Subcutaneous abdominal adipose tissue (tissue), 5 donors: ENCODE results near the gene RING1.

ENCODE experiments used
- H3K27ac ChIP-seq: one replicate; pipeline ENCODE4 v1.7.0; 2013; ENCODE audit warnings: low read depth, mild to moderate bottlenecking, inconsistent platforms, low read length, moderate library complexity
- H3K27me3 ChIP-seq, 5 donors: one replicate each; pipeline ENCODE4 v1.7.0; 2013; ENCODE audit warnings: low read length in 5 of 5, inconsistent platforms in 1 of 5; ENCODE audit not compliant: control insufficient read depth in 5 of 5, insufficient read depth in 4 of 5
- H3K36me3 ChIP-seq, 5 donors: one replicate each; pipeline ENCODE4 v1.7.0; 2013; ENCODE audit warnings: low read length in 5 of 5; ENCODE audit not compliant: control insufficient read depth in 5 of 5, insufficient read depth in 5 of 5
- H3K4me1 ChIP-seq, 5 donors: one replicate each; pipeline ENCODE4 v1.7.0; 2013; ENCODE audit warnings: low read length in 5 of 5, mild to moderate bottlenecking in 3 of 5, moderate library complexity in 1 of 5; ENCODE audit not compliant: control insufficient read depth in 5 of 5, insufficient read depth in 5 of 5
- H3K4me3 ChIP-seq, 5 donors: one replicate each; pipeline ENCODE4 v1.7.0; 2013; ENCODE audit warnings: low read length in 5 of 5, low read depth in 1 of 5
- H3K9ac ChIP-seq, 5 donors: one replicate each; pipeline ENCODE4 v1.7.0; 2013; ENCODE audit warnings: low read length in 5 of 5, mild to moderate bottlenecking in 4 of 5, moderate library complexity in 3 of 5
- H3K9me3 ChIP-seq, 5 donors: one replicate each; pipeline ENCODE4 v1.7.0; 2013; ENCODE audit warnings: low read length in 5 of 5; ENCODE audit not compliant: control insufficient read depth in 5 of 5
- donor health status: healthy.
- donor health status: healthy.
- donor health status: healthy.
- donor health status: healthy.
- donor health status: healthy.

The RING1 gene

DNA sequence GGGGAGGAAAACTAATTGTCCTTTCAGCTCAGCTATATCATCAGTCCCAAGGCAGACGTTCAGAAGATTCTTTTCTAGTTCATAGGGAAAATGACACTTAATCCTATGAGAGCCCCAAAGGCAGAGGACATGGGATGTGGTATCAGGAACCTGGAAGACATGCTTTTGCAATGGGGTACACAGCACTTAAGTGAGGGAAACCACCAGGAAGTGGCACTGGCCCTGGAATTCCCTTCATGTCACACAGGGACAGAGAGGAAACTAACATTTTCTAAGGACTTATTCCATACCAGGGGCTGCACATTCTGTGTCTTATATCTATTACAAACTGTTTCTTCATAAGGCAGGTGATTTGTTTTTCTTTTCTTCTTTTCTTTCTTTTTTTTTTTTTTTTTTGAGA is 35.2 kb downstream of the RING1 start:
- peaks cover 0 to 7% (median 0%) of the 10 kb centered on the region in 5 donors for H3K27me3 ChIP-seq
- H3K9me3 ChIP-seq, result no peaks in the 10 kb centered on the region
- H3K27ac ChIP-seq, result no peak overlapping the region
- no peak overlapping the region for H3K4me3 ChIP-seq
- H3K36me3 ChIP-seq, result no peaks in the 10 kb centered on the region
- H3K4me1 ChIP-seq, result peaks cover 0 to 7% (median 6%) of the 10 kb centered on the region in 5 donors
- no peak overlapping the region for H3K9ac ChIP-seq

- peak overlapping the region in 4 of 5 donors; percentile 47 to 84 (median 79) for H3K9ac ChIP-seq
Measured at GRCh38 chr6:33247977-33248642, 39.8 kb downstream of the RING1 start.

GRCh38 chr6:33248643-33248931 is 40.3 kb downstream of the RING1 start:
- Histone ChIP-seq H3K4me1 (peaks cover 9 to 27% (median 25%) of the 10 kb centered on the region in 5 donors), H3K27ac (peak overlapping the region; percentile 93), H3K9ac (peak overlapping the region; percentile 47 to 84 (median 75))

More at GRCh38 chr6:33247977-33248642, 39.8 kb downstream of the RING1 start:
- H3K27me3 ChIP-seq, result no peaks in the 10 kb centered on the region
- peak overlapping the region; percentile 35 to 84 (median 68) for H3K4me3 ChIP-seq
- H3K27ac ChIP-seq, result peak overlapping the region; percentile 93
- H3K9me3 ChIP-seq, result no peaks in the 10 kb centered on the region
- peaks cover 9 to 27% (median 25%) of the 10 kb centered on the region in 5 donors for H3K4me1 ChIP-seq
- H3K36me3 ChIP-seq, result peaks cover 2 to 23% (median 11%) of the 10 kb centered on the region in 5 donors

DNA sequence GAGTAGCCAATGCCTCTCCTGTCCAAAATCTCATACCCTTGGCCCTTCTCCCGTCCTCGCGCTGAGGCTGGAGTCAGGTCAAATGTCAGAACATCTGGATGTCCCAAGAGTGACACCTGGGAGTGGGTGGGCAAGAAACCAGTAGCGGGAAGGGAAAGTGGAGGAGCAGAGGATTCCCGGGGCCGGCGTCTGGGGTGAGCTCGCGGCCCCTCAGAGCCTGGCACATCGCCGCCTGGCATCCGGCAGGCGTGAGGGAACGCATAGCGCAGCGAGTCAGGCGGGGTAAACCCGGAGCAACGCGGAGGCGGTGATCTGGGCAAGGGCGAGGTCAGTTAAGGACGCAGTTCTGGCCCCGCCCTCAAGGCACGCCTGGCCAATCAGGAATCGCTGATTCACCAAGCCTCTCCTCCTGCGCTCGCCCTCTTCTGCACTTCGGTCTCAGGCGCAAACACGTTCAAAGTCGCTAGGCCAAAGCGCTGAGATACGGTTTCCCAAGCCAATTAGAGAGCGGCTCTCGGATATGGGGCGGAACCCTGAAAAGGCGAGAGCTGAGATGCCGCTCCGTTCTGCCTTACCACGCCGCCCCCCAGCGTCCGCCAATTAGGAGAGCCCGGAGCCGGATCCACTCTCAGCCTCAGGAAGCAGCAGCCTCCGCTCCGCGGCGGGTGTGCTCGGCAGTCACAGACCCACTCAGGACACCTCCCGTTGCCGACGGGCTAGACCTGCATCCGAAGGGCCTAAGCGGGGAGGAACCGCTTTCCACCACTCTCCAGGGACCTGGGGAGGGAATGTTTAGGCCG is 40.8 kb downstream of the RING1 start:
- Histone ChIP-seq H3K27me3 (no peaks in the 10 kb centered on the region), H3K4me3 (peak overlapping the region; percentile 68 to 84 (median 79))

More at GRCh38 chr6:33248643-33248931, 40.3 kb downstream of the RING1 start:
- Histone ChIP-seq H3K9me3 (no peaks in the 10 kb centered on the region), H3K27me3 (no peaks in the 10 kb centered on the region), H3K36me3 (peaks cover 2 to 24% (median 11%) of the 10 kb centered on the region in 5 donors), H3K4me3 (peak overlapping the region; percentile 35 to 84 (median 68))

GRCh38 chr6:33249732-33250630 is 41.7 kb downstream of the RING1 start:
- Histone ChIP-seq H3K36me3 (peaks cover 2 to 31% (median 11%) of the 10 kb centered on the region in 5 donors), H3K9me3 (no peaks in the 10 kb centered on the region), H3K4me1 (peaks cover 9 to 27% (median 25%) of the 10 kb centered on the region in 5 donors), H3K27ac (peak overlapping the region; percentile 93), H3K9ac (peak overlapping the region; percentile 44 to 97 (median 87)), H3K27me3 (no peaks in the 10 kb centered on the region), H3K4me3 (peak overlapping the region; percentile 68 to 84 (median 79))

More for the DNA sequence above, 40.8 kb downstream of the RING1 start:
- H3K4me1 ChIP-seq, result peaks cover 9 to 27% (median 25%) of the 10 kb centered on the region in 5 donors
- H3K36me3 ChIP-seq, result peaks cover 2 to 27% (median 11%) of the 10 kb centered on the region in 5 donors
- peak overlapping the region; percentile 47 to 97 (median 87) for H3K9ac ChIP-seq
- H3K9me3 ChIP-seq, result no peaks in the 10 kb centered on the region
- H3K27ac ChIP-seq, result peak overlapping the region; percentile 93

DNA sequence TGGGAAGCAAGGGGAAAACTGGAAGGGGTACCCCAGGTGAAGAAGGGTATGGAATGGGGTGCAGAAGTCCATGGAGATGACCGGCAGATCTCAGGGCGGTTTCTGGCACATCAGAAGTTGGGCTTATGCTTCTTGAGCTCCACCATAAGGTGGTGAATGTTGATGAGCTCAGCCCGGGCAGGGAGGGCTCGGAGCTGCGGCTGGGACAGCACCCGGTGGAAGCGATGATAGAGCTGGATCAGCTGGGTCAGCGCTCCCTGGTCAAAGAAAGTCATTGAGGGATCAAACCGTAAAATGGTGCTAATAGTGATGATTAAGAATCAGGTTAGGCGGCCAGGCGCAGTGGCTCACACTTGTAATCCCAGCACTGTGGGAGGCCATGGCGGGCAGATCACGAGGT is 42.4 kb downstream of the RING1 start:
- peak overlapping the region in 1 of 5 donors; percentile 10 for H3K9ac ChIP-seq
- H3K27ac ChIP-seq, result no peak overlapping the region
- no peak overlapping the region for H3K4me3 ChIP-seq

GRCh38 chr6:33251395-33252012 is 43.2 kb downstream of the RING1 start:
- Histone ChIP-seq H3K27me3 (no peaks in the 10 kb centered on the region), H3K4me3 (no peak overlapping the region), H3K4me1 (peaks cover 9 to 27% (median 25%) of the 10 kb centered on the region in 5 donors), H3K36me3 (peaks cover 2 to 34% (median 11%) of the 10 kb centered on the region in 5 donors), H3K9ac (no peak overlapping the region), H3K27ac (no peak overlapping the region), H3K9me3 (no peaks in the 10 kb centered on the region)

More for the DNA sequence above, 42.4 kb downstream of the RING1 start:
- Histone ChIP-seq H3K4me1 (peaks cover 9 to 27% (median 25%) of the 10 kb centered on the region in 5 donors), H3K36me3 (peaks cover 2 to 34% (median 11%) of the 10 kb centered on the region in 5 donors), H3K27me3 (no peaks in the 10 kb centered on the region), H3K9me3 (no peaks in the 10 kb centered on the region)

DNA sequence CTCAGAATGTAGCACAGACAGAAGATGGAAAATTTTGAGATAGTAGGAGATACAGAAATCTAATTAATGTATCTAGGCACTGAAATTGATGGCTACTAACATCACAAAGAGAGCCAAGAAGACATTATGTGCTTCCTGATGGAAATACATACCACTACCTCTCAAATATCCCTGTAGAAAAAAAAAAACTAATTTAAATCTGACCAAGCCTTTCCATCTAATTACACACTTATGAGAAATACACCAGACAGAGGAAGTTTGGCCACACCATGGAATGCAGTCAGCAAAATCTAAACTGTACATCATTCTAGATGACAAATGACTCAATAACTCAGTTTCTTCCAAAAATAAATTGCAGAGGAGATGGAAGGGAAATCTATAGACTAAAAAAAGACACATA is 44.5 kb downstream of the RING1 start:
- H3K9ac ChIP-seq, result no peak overlapping the region
- no peak overlapping the region for H3K4me3 ChIP-seq
- H3K4me1 ChIP-seq, result peaks cover 9 to 27% (median 25%) of the 10 kb centered on the region in 5 donors
- no peak overlapping the region for H3K27ac ChIP-seq
- no peaks in the 10 kb centered on the region for H3K9me3 ChIP-seq
- H3K27me3 ChIP-seq, result no peaks in the 10 kb centered on the region
- peaks cover 2 to 41% (median 13%) of the 10 kb centered on the region in 5 donors for H3K36me3 ChIP-seq

GRCh38 chr6:33254591-33254990 is 46.3 kb downstream of the RING1 start:
- H3K9me3 ChIP-seq, result no peaks in the 10 kb centered on the region
- H3K27ac ChIP-seq, result no peak overlapping the region
- no peaks in the 10 kb centered on the region for H3K27me3 ChIP-seq
- no peak overlapping the region for H3K9ac ChIP-seq
- no peak overlapping the region for H3K4me3 ChIP-seq
- peaks cover 3 to 12% (median 11%) of the 10 kb centered on the region in 5 donors for H3K4me1 ChIP-seq
- H3K36me3 ChIP-seq, result peaks cover 3 to 50% (median 17%) of the 10 kb centered on the region in 5 donors
